Mucosa of rectum (tissue), 2 donors: ENCODE results near the gene GNB1L.

Experiments
- H3K27ac ChIP-seq, 2 donors: one replicate each; pipeline ENCODE4 v1.7.0; 2013; ENCODE audit warnings: inconsistent platforms in 2 of 2, low read depth in 2 of 2, low read length in 2 of 2
- H3K27me3 ChIP-seq, 2 donors: one replicate each; pipeline ENCODE4 v1.7.0; 2013; ENCODE audit warnings: low read length in 2 of 2; ENCODE audit not compliant: control insufficient read depth in 2 of 2, insufficient read depth in 2 of 2
- H3K36me3 ChIP-seq, 2 donors: one replicate each; pipeline ENCODE4 v1.7.0; 2013; ENCODE audit warnings: low read length in 2 of 2; ENCODE audit not compliant: control insufficient read depth in 2 of 2, insufficient read depth in 2 of 2
- H3K4me1 ChIP-seq, 2 donors: one replicate each; pipeline ENCODE4 v1.7.0; 2013; ENCODE audit warnings: low read length in 2 of 2, mild to moderate bottlenecking in 1 of 2; ENCODE audit not compliant: control insufficient read depth in 2 of 2, insufficient read depth in 2 of 2
- H3K4me3 ChIP-seq, 2 donors: one replicate each; pipeline ENCODE4 v1.7.0; 2013; ENCODE audit warnings: low read length in 2 of 2
- H3K9ac ChIP-seq, 2 donors: one replicate each; pipeline ENCODE4 v1.7.0; 2013; ENCODE audit warnings: low read length in 2 of 2, low read depth in 1 of 2, mild to moderate bottlenecking in 1 of 2
- H3K9me3 ChIP-seq, 2 donors: one replicate each; pipeline ENCODE4 v1.7.0; 2013; ENCODE audit warnings: low read length in 2 of 2; ENCODE audit not compliant: control insufficient read depth in 2 of 2
- donor health status: healthy.
- donor health status: Normal muscosa, but diverticular disease.

GNB1L gene

GRCh38 chr22:19800761-19801244 lies 53.9 kb downstream of the GNB1L start:
- Histone ChIP-seq H3K9me3 (no peaks in the 10 kb centered on the region), H3K27me3 (no peaks in the 10 kb centered on the region), H3K9ac (no peak overlapping the region), H3K4me3 (no peak overlapping the region), H3K36me3 (no peaks in the 10 kb centered on the region), H3K4me1 (peaks cover 0 to under 1% of the 10 kb centered on the region in 2 donors), H3K27ac (no peak overlapping the region)

DNA sequence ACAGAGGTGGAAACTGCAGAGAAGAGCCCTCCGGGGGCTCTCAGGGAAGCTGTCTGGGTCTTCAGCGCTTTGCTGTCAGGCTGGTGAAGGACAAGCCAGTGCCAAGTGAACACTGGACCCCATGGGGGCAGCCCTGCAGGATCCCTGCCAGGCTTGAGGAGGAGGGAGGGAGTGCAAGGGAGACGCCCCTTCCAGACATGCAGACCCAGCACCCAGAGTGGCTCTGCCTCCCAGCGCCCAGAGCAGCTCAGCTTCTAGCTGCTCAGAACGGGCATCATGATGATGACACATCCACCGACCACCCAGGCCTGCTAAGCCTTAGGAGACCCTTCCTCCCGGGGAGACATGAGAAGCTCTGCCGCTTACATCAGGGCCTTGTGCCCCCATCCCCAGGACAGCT lies 54.4 kb downstream of the GNB1L start:
- Histone ChIP-seq H3K4me1 (no peaks in the 10 kb centered on the region), H3K9ac (no peak overlapping the region), H3K4me3 (no peak overlapping the region), H3K27ac (no peak overlapping the region), H3K36me3 (no peaks in the 10 kb centered on the region), H3K27me3 (no peaks in the 10 kb centered on the region), H3K9me3 (no peaks in the 10 kb centered on the region)

DNA sequence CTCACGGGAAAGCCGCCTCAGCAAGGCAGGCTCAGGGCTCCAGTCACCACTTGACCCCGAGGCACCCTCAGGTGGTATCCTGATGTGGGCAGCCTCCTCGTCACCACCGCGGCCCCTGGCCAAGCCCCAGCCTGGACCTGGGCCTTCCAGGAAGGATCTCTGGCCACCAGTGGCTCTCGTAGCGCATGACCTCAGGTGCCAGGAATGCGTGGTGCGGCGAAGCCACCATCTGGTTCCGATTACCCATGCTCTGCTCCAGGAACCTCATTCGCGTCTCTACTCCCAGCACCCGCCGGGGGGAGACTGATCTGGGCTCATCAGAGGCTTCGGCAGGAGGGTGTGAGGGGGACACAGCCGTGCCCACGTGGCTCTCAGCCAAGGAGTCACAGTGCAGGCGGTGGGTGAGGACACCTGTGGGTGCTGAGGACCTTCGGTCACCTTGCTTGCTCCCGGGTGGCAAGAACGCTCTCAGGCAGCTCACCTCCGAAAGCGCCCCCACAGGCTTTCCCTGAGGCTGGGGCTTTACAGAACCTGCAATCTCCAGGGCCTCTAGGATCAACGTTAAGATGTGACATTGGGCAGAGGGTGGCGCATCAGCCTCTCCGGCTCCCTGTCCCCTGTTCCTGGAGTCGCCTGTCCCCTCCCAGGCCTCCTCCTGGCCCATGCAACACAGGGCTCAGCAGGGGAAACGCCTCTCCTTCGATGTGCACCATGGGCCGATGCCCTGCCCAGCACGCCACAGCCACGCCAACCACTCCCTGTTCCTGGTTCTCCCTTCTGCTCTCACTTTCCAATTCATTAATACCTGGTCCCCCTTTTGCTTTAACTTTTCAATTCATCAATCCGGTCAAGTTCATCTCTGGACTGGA lies 55.1 kb downstream of the GNB1L start:
- Histone ChIP-seq H3K27ac (no peak overlapping the region), H3K9ac (no peak overlapping the region), H3K4me3 (no peak overlapping the region), H3K4me1 (no peaks in the 10 kb centered on the region), H3K36me3 (no peaks in the 10 kb centered on the region), H3K27me3 (no peaks in the 10 kb centered on the region), H3K9me3 (no peaks in the 10 kb centered on the region)

DNA sequence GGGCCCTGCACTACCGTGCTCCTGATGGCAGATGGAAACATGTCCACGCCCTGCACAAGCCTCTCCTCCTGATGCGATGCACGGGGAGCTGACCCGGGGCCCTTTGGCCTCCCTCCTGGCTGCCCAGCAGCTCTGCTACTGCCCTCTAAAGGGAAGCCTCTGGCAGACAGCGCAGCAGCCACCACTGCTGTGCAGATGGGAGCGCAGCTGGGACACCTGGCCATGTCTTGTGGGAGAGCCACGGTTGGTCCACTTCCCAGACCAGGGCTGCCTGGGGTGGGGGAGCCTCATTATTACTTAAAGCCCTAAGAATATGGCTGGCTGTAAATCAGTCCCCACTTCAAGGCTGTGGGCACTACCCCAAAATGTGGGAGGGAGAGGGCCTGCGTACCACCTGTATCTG lies 55.8 kb downstream of the GNB1L start:
- Histone ChIP-seq H3K27ac (no peak overlapping the region), H3K9me3 (no peaks in the 10 kb centered on the region), H3K4me1 (no peaks in the 10 kb centered on the region), H3K36me3 (no peaks in the 10 kb centered on the region), H3K4me3 (no peak overlapping the region), H3K9ac (no peak overlapping the region), H3K27me3 (no peaks in the 10 kb centered on the region)

GRCh38 chr22:19798003-19798665 lies 56.5 kb downstream of the GNB1L start:
- no peak overlapping the region for H3K4me3 ChIP-seq
- H3K9ac ChIP-seq, result no peak overlapping the region
- no peaks in the 10 kb centered on the region for H3K4me1 ChIP-seq
- H3K27me3 ChIP-seq, result no peaks in the 10 kb centered on the region
- H3K36me3 ChIP-seq, result no peaks in the 10 kb centered on the region
- H3K27ac ChIP-seq, result no peak overlapping the region
- H3K9me3 ChIP-seq, result no peaks in the 10 kb centered on the region

DNA sequence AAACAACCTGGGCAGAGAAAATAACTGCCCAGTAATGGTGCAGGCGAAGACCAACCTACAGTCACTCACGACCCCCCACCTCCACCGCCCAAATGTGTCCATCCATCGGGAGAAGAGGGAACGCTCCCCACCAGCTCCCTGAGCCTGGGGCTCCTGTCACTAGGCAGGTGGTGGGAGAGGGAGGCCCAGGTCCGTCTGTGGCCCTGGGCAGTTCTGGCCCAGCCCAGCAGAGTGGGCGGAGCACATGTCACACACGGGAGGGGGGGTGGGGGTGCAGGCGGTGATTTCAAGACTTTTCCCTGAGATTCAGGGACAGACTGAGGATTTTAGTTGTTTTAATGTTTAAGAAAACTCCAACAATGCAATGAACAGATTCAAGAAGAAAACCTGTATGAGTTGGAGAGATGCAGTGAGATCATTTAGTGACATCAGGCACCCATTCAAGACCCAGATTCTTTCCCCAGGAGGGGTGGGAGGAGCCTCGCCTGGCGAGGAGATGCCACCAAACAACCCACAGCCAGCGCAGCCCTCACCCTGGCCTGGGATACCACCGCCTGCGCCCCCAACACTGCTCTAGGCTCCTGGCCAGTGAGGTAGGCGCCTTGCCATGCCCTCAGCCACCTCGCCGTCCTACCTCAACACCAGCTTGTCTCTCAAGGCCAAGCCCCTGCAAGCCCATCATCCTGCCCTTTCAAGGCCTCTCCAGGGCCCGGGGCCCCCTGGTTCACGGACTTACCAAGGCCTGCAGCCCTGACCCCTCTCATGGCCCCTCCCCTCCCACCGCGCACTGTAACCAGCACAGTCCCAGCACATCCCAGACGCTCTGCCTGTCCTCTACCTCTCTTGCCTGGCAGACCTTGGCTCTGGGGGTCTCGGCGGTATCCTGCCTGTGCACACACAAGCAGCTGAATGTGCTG lies 57.3 kb downstream of the GNB1L start:
- H3K9me3 ChIP-seq, result no peaks in the 10 kb centered on the region
- H3K9ac ChIP-seq, result no peak overlapping the region
- no peaks in the 10 kb centered on the region for H3K27me3 ChIP-seq
- H3K27ac ChIP-seq, result no peak overlapping the region
- no peak overlapping the region for H3K4me3 ChIP-seq
- H3K4me1 ChIP-seq, result no peaks in the 10 kb centered on the region
- no peaks in the 10 kb centered on the region for H3K36me3 ChIP-seq

- no peaks in the 10 kb centered on the region for H3K27me3 ChIP-seq
- H3K4me3 ChIP-seq, result no peak overlapping the region
- H3K9ac ChIP-seq, result no peak overlapping the region
- H3K27ac ChIP-seq, result no peak overlapping the region
- no peaks in the 10 kb centered on the region for H3K9me3 ChIP-seq
- H3K36me3 ChIP-seq, result no peaks in the 10 kb centered on the region
- no peaks in the 10 kb centered on the region for H3K4me1 ChIP-seq
Measured at GRCh38 chr22:19796160-19796559, 58.5 kb downstream of the GNB1L start.

- H3K27ac ChIP-seq, result no peak overlapping the region
Measured at GRCh38 chr22:19795617-19796008, 59.1 kb downstream of the GNB1L start.

GRCh38 chr22:19793661-19794310 lies 60.9 kb downstream of the GNB1L start:
- Histone ChIP-seq H3K9me3 (no peaks in the 10 kb centered on the region), H3K27ac (no peak overlapping the region), H3K9ac (no peak overlapping the region), H3K27me3 (no peaks in the 10 kb centered on the region), H3K4me1 (no peaks in the 10 kb centered on the region), H3K4me3 (no peak overlapping the region), H3K36me3 (no peaks in the 10 kb centered on the region)

More at GRCh38 chr22:19795617-19796008, 59.1 kb downstream of the GNB1L start:
- Histone ChIP-seq H3K4me3 (no peak overlapping the region), H3K9ac (no peak overlapping the region), H3K9me3 (no peaks in the 10 kb centered on the region), H3K36me3 (no peaks in the 10 kb centered on the region), H3K4me1 (no peaks in the 10 kb centered on the region), H3K27me3 (no peaks in the 10 kb centered on the region)
